SJCRH30 (cell line): ENCODE measurements around the gene RIMBP2. TPM values are rescaled to one million over a fixed set of nuclear protein-coding genes. Genes with fewer than 3 reads are reported as not detected.
"Not testable (repeated sequence)": the region's sequence is repeated elsewhere in the genome, so short reads cannot be mapped to it uniquely, and the experiment has no call there.

Source experiments
- DNase-seq, 2 experiments: peaks; one replicate each; pipeline ENCODE4 v3.0.0-alpha.2; 2015 to 2020
- H3K27ac ChIP-seq: fragments of 250-450 bp; sonication (Bioruptor Pico); 2 replicates; pipeline ENCODE4 v1.5.1; 2020; ENCODE audit warnings: mild to moderate bottlenecking, moderate library complexity
- H3K27me3 ChIP-seq: fragments of 250-450 bp; sonication (Bioruptor Pico); 2 replicates; pipeline ENCODE4 v1.5.1; 2020; ENCODE audit warnings: mild to moderate bottlenecking, moderate library complexity
- H3K36me3 ChIP-seq: fragments of 250-450 bp; sonication (Bioruptor Pico); 2 replicates; pipeline ENCODE4 v1.5.1; 2020; ENCODE audit warnings: mild to moderate bottlenecking, moderate library complexity
- H3K4me1 ChIP-seq: fragments of 250-450 bp; sonication (Bioruptor Pico); 2 replicates; pipeline ENCODE4 v1.5.1; 2020; ENCODE audit warnings: mild to moderate bottlenecking, moderate library complexity
- H3K4me3 ChIP-seq: fragments of 250-450 bp; sonication (Bioruptor Pico); 2 replicates; pipeline ENCODE4 v1.5.1; 2020; ENCODE audit warnings: mild to moderate bottlenecking, moderate library complexity
- H3K9me3 ChIP-seq: fragments of 250-450 bp; sonication (Bioruptor Pico); replicated peaks from 2 replicates; pipeline ENCODE4 v1.5.1; 2020; ENCODE audit warnings: mild to moderate bottlenecking, moderate library complexity
- total RNA-seq: library from RNA; depleted of rRNA; stranded (reverse); fragments of >200 nt; shearing (Covaris generic); gene quantifications from 2 replicates; pipeline ENCODE4 v1.2.3, GENCODE V29; 2014

Gene RIMBP2
- total RNA-seq, 1 experiment from 2014 or later: not detected

DNA sequence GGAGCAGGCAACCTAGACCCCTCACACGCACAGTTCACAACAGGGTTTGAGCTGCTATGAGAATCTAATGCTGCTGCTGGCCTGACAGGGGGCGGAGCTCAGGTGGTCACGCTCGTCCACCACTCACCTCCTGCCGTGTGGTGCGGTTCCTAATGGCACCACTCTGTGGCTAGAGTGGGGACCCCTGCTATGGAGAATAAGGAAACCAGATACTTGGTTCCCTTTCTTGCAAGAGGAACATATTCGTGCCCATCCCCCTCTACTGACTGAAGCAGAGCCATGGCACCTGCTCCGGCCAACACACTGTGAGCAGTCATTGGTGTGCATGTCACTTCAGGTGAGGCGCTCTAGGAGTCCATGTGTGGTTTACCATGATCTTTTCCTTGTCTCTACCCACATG, 30.4 kb upstream of the RIMBP2 start:
- Histone ChIP-seq H3K4me1 (no peaks in the 10 kb centered on the region), H3K27me3 (no peaks in the 10 kb centered on the region; the same call in 1 of the 2 replicates), H3K27ac (no peak overlapping the region), H3K4me3 (no peak overlapping the region), H3K36me3 (no peaks in the 10 kb centered on the region), H3K9me3 (no peaks in the 10 kb centered on the region)
- no peak for DNase-seq

DNA sequence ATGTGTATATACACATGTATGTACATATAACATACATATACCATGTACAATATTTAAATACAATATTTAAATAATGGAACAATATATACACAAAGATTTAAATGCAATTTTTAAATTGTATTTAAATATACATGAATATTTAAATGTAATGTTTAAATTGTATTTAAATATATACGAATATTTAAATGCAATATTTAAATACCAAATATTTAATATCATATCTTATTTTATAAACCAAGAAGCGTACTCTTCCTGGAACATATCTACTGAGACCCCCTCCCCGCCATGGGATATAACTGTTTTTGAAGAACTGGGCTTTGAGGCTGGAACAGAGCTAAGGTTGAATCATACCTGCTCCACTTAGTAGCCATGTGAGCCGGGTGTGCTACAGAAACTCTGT, 29.8 kb upstream of the RIMBP2 start:
- Histone ChIP-seq H3K36me3 (no peaks in the 10 kb centered on the region), H3K27me3 (no peaks in the 10 kb centered on the region; the same call in 1 of the 2 replicates), H3K4me1 (no peaks in the 10 kb centered on the region), H3K4me3 (no peak overlapping the region), H3K27ac (no peak overlapping the region), H3K9me3 (no peaks in the 10 kb centered on the region)
- no peak for DNase-seq

- no peak overlapping the region for H3K4me3 ChIP-seq
- no peaks in the 10 kb centered on the region; the same call in 1 of the 2 replicates for H3K27me3 ChIP-seq
- no peak overlapping the region for H3K27ac ChIP-seq
- DNase-seq: no peak
- no peaks in the 10 kb centered on the region for H3K4me1 ChIP-seq
- no peaks in the 10 kb centered on the region for H3K36me3 ChIP-seq
- H3K9me3 ChIP-seq: no peaks in the 10 kb centered on the region
These were observed 28.2 kb upstream of the RIMBP2 start for GRCh38 chr12:130744274-130744673.

- Histone ChIP-seq H3K9me3 (no peaks in the 10 kb centered on the region), H3K4me3 (no peak overlapping the region), H3K27me3 (no peaks in the 10 kb centered on the region; the same call in 1 of the 2 replicates), H3K4me1 (no peaks in the 10 kb centered on the region), H3K27ac (no peak overlapping the region), H3K36me3 (no peaks in the 10 kb centered on the region)
- no peak for DNase-seq
These were observed 27.5 kb upstream of the RIMBP2 start for GRCh38 chr12:130743606-130744005.

- no peak for DNase-seq
- Histone ChIP-seq H3K27ac (no peak overlapping the region), H3K36me3 (no peaks in the 10 kb centered on the region), H3K4me3 (no peak overlapping the region), H3K9me3 (no peaks in the 10 kb centered on the region), H3K4me1 (no peaks in the 10 kb centered on the region), H3K27me3 (no peaks in the 10 kb centered on the region; the same call in 1 of the 2 replicates)
These were observed 27.1 kb upstream of the RIMBP2 start for GRCh38 chr12:130743176-130743575.

GRCh38 chr12:130742716-130743115, 26.6 kb upstream of the RIMBP2 start:
- H3K27ac ChIP-seq: no peak overlapping the region
- H3K4me3 ChIP-seq: no peak overlapping the region
- no peak for DNase-seq
- no peaks in the 10 kb centered on the region for H3K36me3 ChIP-seq
- no peaks in the 10 kb centered on the region for H3K9me3 ChIP-seq
- no peaks in the 10 kb centered on the region; the same call in 1 of the 2 replicates for H3K27me3 ChIP-seq
- no peaks in the 10 kb centered on the region for H3K4me1 ChIP-seq

GRCh38 chr12:130742112-130742511, 26.0 kb upstream of the RIMBP2 start:
- no peaks in the 10 kb centered on the region for H3K9me3 ChIP-seq
- H3K4me1 ChIP-seq: no peaks in the 10 kb centered on the region
- no peak overlapping the region for H3K4me3 ChIP-seq
- no peak for DNase-seq
- no peak overlapping the region for H3K27ac ChIP-seq
- no peaks in the 10 kb centered on the region for H3K36me3 ChIP-seq
- H3K27me3 ChIP-seq: no peaks in the 10 kb centered on the region

DNA sequence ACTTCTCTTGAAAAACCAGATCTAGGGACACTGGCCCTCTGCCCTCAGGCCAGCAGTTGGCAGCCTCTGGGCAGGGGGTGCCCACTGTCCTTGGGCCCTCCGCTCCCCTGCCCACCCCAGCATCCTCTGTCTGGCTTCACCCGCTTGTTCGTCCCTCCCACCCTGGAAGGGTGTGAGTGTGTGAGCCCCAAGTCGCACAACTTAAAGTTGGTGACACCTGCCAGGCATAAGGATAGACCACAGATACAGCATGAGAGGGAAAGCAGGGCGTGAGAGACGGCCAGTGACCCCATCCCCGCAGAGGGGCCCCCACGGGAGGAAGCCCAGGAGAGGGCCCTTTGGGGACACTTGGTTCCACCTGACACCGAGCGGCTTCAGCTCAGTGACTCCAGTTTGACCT, 23.5 kb upstream of the RIMBP2 start:
- no peaks in the 10 kb centered on the region for H3K36me3 ChIP-seq
- H3K4me3 ChIP-seq: no peak overlapping the region
- DNase-seq: no peak

GRCh38 chr12:130738403-130738802, 22.3 kb upstream of the RIMBP2 start:
- H3K36me3 ChIP-seq, H3K27ac ChIP-seq, H3K4me1 ChIP-seq, DNase-seq, H3K27me3 ChIP-seq, H3K9me3 ChIP-seq, H3K4me3 ChIP-seq: not testable (repeated sequence)

More for the DNA sequence above, 23.5 kb upstream of the RIMBP2 start:
- no peaks in the 10 kb centered on the region for H3K27me3 ChIP-seq
- H3K27ac ChIP-seq: no peak overlapping the region
- H3K9me3 ChIP-seq: no peaks in the 10 kb centered on the region
- H3K4me1 ChIP-seq: no peaks in the 10 kb centered on the region

DNA sequence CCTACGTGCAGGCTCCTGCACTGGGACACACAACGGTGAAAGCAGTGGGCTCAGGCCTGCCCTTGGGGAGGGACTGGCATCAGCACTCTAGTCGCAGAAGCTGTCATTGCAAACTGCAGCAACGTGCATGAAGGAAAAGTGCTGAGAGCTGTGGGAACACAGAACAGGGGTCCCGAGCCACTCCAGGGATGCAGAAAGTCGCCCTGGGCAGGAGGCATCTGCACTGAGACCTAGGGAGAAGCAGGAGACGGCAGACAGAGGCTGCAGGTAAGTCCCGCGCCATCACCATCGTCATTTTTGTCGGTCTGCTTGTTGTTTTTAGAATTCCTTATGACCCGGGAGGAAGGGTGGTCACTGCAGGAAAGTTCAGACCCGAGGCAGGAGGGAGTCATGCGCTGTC, 21.6 kb upstream of the RIMBP2 start:
- Histone ChIP-seq H3K4me3 (no peak overlapping the region), H3K27me3 (no peaks in the 10 kb centered on the region), H3K9me3 (no peaks in the 10 kb centered on the region), H3K4me1 (no peaks in the 10 kb centered on the region), H3K27ac (no peak overlapping the region), H3K36me3 (no peaks in the 10 kb centered on the region)
- no peak for DNase-seq

DNA sequence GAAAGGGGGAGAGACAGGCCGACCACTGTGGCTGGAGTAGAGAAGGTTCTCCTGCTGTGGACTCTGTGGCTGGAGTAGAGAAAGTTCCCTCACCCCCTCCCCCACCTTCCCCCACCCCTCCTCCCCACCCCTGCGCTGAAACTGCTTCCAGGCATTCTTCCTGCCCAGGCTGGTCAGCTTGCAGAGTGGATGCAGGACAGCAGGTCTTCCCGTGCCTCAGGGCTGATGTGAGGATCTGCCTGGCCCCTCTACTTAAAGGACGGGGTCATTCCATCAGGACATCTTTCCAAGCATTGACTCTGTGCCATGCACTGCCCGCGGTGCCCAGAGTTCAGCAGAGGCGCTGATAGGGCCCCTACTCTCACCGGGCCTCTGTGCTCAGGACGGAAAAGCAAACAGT, 13.2 kb upstream of the RIMBP2 start:
- no peak overlapping the region for H3K27ac ChIP-seq
- H3K36me3 ChIP-seq: no peaks in the 10 kb centered on the region
- no peaks in the 10 kb centered on the region for H3K4me1 ChIP-seq
- H3K9me3 ChIP-seq: 0 out of 2 replicates have a peak, but pooled peaks cover 3% of the 10 kb centered on the region
- no peaks in the 10 kb centered on the region for H3K27me3 ChIP-seq
- DNase-seq: no peak
- no peak overlapping the region for H3K4me3 ChIP-seq

GRCh38 chr12:130728158-130729058, 12.3 kb upstream of the RIMBP2 start:
- no peak overlapping the region for H3K4me3 ChIP-seq
- no peak for DNase-seq
- H3K27ac ChIP-seq: no peak overlapping the region
- H3K4me1 ChIP-seq: no peaks in the 10 kb centered on the region
- H3K27me3 ChIP-seq: no peaks in the 10 kb centered on the region
- 0 out of 2 replicates have a peak, but pooled peaks cover 3% of the 10 kb centered on the region for H3K9me3 ChIP-seq
- H3K36me3 ChIP-seq: no peaks in the 10 kb centered on the region

DNA sequence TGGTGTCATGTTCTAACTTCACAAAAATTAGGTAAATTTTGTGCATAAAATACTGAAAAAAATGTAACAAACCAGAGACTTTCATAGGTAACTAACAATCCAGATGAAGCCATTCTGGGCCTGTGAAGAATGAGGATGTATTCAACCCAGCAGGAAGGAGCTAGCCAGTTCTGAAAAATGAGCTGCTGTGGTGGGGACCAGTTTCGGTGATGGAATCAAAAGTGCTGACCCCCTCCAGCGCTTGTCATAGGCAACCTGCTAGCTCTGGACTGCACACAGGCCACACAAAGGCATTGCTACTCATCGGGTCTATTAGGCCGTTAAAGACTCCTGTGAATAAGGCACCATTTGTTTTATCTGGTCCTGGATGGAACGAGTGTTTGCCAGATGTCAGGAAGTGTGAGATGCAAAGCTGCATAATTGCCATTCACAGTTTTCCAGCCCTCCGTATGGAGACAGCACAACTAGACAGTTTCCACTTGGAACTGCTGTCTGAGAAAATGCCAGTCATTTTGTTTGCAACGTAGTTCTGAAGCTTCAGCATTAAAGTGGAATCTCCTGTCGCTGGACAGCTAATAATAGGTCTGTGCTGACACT, 3.3 kb upstream of the RIMBP2 start:
- DNase-seq: no peak
- Histone ChIP-seq H3K27ac (no peak overlapping the region), H3K9me3 (no peaks in the 10 kb centered on the region), H3K4me3 (no peak overlapping the region), H3K4me1 (no peaks in the 10 kb centered on the region), H3K36me3 (no peaks in the 10 kb centered on the region), H3K27me3 (no peaks in the 10 kb centered on the region)

DNA sequence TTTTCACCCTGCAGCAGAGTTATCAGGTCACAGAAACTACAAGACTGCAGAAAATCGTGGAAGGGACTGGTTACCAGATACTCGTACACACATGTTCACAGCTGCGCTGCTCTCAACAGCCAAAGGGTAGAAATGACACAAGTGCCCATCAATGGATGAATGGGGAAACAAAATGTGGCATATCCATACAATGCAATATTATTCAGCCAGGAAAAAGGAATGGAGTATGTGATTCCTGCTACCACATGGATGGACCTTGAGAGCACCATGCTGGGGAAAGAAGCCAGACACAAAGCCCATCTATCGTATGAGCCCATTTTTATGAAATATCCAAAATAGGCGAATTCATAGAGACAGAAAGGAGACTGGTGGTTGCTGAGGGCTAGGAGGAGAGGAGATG, 1.7 kb upstream of the RIMBP2 start:
- Histone ChIP-seq H3K27ac (no peak overlapping the region), H3K27me3 (peaks cover 8% of the 10 kb centered on the region; the same call in 1 of the 2 replicates), H3K9me3 (no peaks in the 10 kb centered on the region), H3K36me3 (no peaks in the 10 kb centered on the region), H3K4me3 (no peak overlapping the region), H3K4me1 (no peaks in the 10 kb centered on the region)
- no peak for DNase-seq

DNA sequence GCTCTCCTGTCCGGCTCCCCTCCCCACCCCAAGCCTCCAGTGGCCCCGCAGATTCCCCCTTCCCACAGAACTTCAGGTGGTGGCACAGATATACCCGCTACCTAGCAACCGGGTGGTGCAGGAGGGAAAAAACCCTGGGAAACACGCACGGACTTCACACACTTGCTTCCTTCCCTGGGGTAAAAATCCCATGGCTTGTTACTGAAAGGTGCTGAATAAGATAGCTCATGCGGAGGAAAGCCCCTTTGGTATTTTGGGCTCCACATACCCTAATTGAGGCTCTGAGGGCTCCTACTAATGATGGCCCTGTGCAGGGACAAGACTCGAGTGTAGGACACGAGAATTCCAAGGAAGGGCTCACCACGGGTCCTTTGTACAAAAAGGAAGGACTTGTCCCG, 869 bp upstream of the RIMBP2 start:
- no peaks in the 10 kb centered on the region for H3K4me1 ChIP-seq

More for the DNA sequence above, 869 bp upstream of the RIMBP2 start:
- Histone ChIP-seq H3K9me3 (no peaks in the 10 kb centered on the region), H3K27ac (no peak overlapping the region), H3K27me3 (peaks cover 8% of the 10 kb centered on the region; the same call in 1 of the 2 replicates), H3K4me3 (no peak overlapping the region), H3K36me3 (no peaks in the 10 kb centered on the region)
- DNase-seq: no peak
